ENCODE data around the gene SH3D21. TPM values are rescaled to one million over a fixed set of nuclear protein-coding genes. Genes with fewer than 3 reads are reported as not detected.

The SH3D21 gene
- polyA plus RNA-seq (2.6 and 2.8 TPM in 2 replicates), polyA minus RNA-seq (1.9 and 2.3 TPM in 2 replicates)

GRCh38 chr1:36306210-36306901 is at the start of gene SH3D21:
Gene SH3D21, plus strand, starts transcription at chr1:36306368. Its CDS starts 53 bp downstream, at chr1:36306421.
- H2AFZ ChIP-seq (ENCODE audit: low read depth, low read length), result peak within 1 kb of the TSS; percentile 57
- TF ChIP-seq, protein P1, sequence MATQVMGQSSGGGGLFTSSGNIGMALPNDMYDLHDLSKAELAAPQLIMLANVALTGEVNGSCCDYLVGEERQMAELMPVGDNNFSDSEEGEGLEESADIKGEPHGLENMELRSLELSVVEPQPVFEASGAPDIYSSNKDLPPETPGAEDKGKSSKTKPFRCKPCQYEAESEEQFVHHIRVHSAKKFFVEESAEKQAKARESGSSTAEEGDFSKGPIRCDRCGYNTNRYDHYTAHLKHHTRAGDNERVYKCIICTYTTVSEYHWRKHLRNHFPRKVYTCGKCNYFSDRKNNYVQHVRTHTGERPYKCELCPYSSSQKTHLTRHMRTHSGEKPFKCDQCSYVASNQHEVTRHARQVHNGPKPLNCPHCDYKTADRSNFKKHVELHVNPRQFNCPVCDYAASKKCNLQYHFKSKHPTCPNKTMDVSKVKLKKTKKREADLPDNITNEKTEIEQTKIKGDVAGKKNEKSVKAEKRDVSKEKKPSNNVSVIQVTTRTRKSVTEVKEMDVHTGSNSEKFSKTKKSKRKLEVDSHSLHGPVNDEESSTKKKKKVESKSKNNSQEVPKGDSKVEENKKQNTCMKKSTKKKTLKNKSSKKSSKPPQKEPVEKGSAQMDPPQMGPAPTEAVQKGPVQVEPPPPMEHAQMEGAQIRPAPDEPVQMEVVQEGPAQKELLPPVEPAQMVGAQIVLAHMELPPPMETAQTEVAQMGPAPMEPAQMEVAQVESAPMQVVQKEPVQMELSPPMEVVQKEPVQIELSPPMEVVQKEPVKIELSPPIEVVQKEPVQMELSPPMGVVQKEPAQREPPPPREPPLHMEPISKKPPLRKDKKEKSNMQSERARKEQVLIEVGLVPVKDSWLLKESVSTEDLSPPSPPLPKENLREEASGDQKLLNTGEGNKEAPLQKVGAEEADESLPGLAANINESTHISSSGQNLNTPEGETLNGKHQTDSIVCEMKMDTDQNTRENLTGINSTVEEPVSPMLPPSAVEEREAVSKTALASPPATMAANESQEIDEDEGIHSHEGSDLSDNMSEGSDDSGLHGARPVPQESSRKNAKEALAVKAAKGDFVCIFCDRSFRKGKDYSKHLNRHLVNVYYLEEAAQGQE (IDR thresholded peaks at IDR 0.05; ENCODE audit: borderline replicate concordance), result no peak
- TF ChIP-seq SMC3 (conservative IDR thresholded peaks at IDR 0.05; ENCODE audit: poor library complexity), result peak; percentile 22
- no peak for TF ChIP-seq POLR2AphosphoS5 (IDR thresholded peaks at IDR 0.05)
- peak; percentile 48 for TF ChIP-seq MXI1 (conservative IDR thresholded peaks at IDR 0.05; ENCODE audit: poor library complexity, severe bottlenecking)
- no peaks in the 10 kb centered on the region for H3K79me2 ChIP-seq (replicated peaks; ENCODE audit: insufficient read depth, low read length)

GRCh38 chr1:36256558-36257374 is 49.4 kb upstream of the SH3D21 start:
- Histone ChIP-seq H3K9ac (ENCODE audit: low read length) (no peak overlapping the region), H3K36me3 (ENCODE audit: insufficient read depth, low read length) (peaks cover 6% of the 10 kb centered on the region), H3K79me2 (replicated peaks; ENCODE audit: insufficient read depth, low read length) (peaks cover 44% of the 10 kb centered on the region), H3K9me3 (ENCODE audit: low read length) (no peaks in the 10 kb centered on the region), H3K4me2 (ENCODE audit: low read length) (no peak overlapping the region), H3K4me3 (ENCODE audit: low read length) (no peak overlapping the region), H3K27ac (ENCODE audit: low read length) (no peak overlapping the region), H3K27me3 (ENCODE audit: insufficient read depth, low read depth, low read length) (no peaks in the 10 kb centered on the region), H2AFZ (ENCODE audit: low read depth, low read length) (no peak overlapping the region), H3K9me2 (ENCODE audit: insufficient read depth, low read length) (no peaks in the 10 kb centered on the region), H3F3A (ENCODE audit: insufficient read depth, low read length, poor library complexity, severe bottlenecking) (no peaks in the 10 kb centered on the region), H4K20me1 (ENCODE audit: insufficient read depth) (peaks cover 6% of the 10 kb centered on the region)
- TF ChIP-seq POLR2AphosphoS5 (IDR thresholded peaks at IDR 0.05), result no peak
- no peak for TF ChIP-seq EZH2 (IDR thresholded peaks at IDR 0.05; ENCODE audit: borderline replicate concordance, insufficient read depth, low read length, poor library complexity, severe bottlenecking)
- TF ChIP-seq, protein P2, sequence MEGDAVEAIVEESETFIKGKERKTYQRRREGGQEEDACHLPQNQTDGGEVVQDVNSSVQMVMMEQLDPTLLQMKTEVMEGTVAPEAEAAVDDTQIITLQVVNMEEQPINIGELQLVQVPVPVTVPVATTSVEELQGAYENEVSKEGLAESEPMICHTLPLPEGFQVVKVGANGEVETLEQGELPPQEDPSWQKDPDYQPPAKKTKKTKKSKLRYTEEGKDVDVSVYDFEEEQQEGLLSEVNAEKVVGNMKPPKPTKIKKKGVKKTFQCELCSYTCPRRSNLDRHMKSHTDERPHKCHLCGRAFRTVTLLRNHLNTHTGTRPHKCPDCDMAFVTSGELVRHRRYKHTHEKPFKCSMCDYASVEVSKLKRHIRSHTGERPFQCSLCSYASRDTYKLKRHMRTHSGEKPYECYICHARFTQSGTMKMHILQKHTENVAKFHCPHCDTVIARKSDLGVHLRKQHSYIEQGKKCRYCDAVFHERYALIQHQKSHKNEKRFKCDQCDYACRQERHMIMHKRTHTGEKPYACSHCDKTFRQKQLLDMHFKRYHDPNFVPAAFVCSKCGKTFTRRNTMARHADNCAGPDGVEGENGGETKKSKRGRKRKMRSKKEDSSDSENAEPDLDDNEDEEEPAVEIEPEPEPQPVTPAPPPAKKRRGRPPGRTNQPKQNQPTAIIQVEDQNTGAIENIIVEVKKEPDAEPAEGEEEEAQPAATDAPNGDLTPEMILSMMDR (IDR thresholded peaks at IDR 0.05; ENCODE audit: poor library complexity, severe bottlenecking), result no peak
- TF ChIP-seq TAF1 (IDR thresholded peaks at IDR 0.05; ENCODE audit: low read depth), result no peak
- TF ChIP-seq EP300 (conservative IDR thresholded peaks at IDR 0.05; ENCODE audit: poor library complexity, severe bottlenecking), result no peak
- no peak for TF ChIP-seq SMC3 (conservative IDR thresholded peaks at IDR 0.05; ENCODE audit: poor library complexity)
- TF ChIP-seq, protein P1 (IDR thresholded peaks at IDR 0.05; ENCODE audit: borderline replicate concordance), result no peak
- TF ChIP-seq RAD21 (conservative IDR thresholded peaks at IDR 0.05), result no peak
- no peak for TF ChIP-seq MXI1 (conservative IDR thresholded peaks at IDR 0.05; ENCODE audit: poor library complexity, severe bottlenecking)

More at GRCh38 chr1:36306210-36306901, at the start of gene SH3D21:
- Histone ChIP-seq H3K9ac (ENCODE audit: low read length) (peak within 1 kb of the TSS; percentile 61), H3K27me3 (ENCODE audit: insufficient read depth, low read depth, low read length) (no peaks in the 10 kb centered on the region), H3K4me2 (ENCODE audit: low read length) (peak within 1 kb of the TSS; percentile 89), H3K36me3 (ENCODE audit: insufficient read depth, low read length) (no peaks in the 10 kb centered on the region), H3K4me3 (ENCODE audit: low read length) (peak within 1 kb of the TSS; percentile 74), H3F3A (ENCODE audit: insufficient read depth, low read length, poor library complexity, severe bottlenecking) (no peaks in the 10 kb centered on the region), H4K20me1 (ENCODE audit: insufficient read depth) (no peaks in the 10 kb centered on the region), H3K27ac (ENCODE audit: low read length) (no peak within 1 kb of the TSS), H3K9me3 (ENCODE audit: low read length) (no peaks in the 10 kb centered on the region), H3K9me2 (ENCODE audit: insufficient read depth, low read length) (no peaks in the 10 kb centered on the region)

Measured in neural cell (in vitro differentiated cells).